ENCODE measurements around the gene SLCO3A1.

- TF ChIP-seq CTCF (IDR thresholded peaks at IDR 0.05) (no peak), POLR2A (IDR thresholded peaks at IDR 0.05) (no peak)
Observed at GRCh38 chr15:91885054-91885453, 31.5 kb downstream of the SLCO3A1 start.
